ENCODE results near the gene RNF151.
A peak's percentile ranks its signal among the peaks of the same experiment; 100 is the strongest.
"Not testable (repeated sequence)": the region's sequence is repeated elsewhere in the genome, so short reads cannot be mapped to it uniquely, and the experiment has no call there.

The RNF151 gene, protein sequence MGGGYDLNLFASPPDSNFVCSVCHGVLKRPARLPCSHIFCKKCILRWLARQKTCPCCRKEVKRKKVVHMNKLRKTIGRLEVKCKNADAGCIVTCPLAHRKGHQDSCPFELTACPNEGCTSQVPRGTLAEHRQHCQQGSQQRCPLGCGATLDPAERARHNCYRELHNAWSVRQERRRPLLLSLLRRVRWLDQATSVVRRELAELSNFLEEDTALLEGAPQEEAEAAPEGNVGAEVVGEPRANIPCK

GRCh38 chr16:1966460-1966859, at the start of gene RNF151:
Gene RNF151, plus strand, starts transcription at chr16:1966856. Its CDS starts 26 bp downstream, at chr16:1966882.
- no peak for DNase-seq (ENCODE audit: low spot score)

DNA sequence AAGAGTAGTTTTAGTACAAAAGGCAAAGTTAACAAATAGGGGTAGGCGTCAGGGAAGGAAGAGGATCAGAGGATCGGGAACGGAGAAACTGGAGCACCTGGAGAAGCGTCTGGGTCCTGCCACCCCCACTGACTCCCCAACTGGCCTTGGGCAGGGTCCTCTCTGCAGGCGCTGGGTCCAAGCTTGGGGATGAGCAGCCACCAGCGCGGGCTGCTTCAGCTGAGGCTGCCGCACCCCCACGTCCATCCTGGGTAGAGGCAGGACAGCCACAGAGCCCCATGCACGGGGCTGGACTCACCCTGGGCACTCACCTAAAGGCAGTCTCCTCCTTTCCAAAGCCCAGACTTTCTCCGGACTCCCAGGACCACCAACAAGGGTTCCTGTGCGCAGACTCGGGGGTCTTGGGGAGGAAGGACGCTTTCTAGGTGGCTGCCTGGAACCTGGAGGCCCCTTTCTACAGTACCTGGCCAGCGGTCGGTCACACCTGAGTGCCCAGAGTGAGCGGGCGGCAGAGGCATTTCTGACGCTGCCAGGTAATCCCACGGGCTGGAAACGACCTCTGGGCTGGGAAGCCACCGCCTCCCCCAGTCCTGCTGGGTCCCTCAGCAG, 49.5 kb upstream of the RNF151 start:
- DNase-seq (ENCODE audit: low spot score), result no peak

GRCh38 chr16:1917665-1918350, 48.8 kb upstream of the RNF151 start:
- DNase-seq (ENCODE audit: low spot score), result no peak

- DNase-seq (ENCODE audit: low spot score), result no peak
Observed at GRCh38 chr16:1918351-1919326, 48.0 kb upstream of the RNF151 start, which contains the start of gene HS3ST6. Gene HS3ST6, minus strand, starts transcription at chr16:1918415. Its CDS starts 92 bp downstream, at chr16:1918323.

- no peak for DNase-seq (ENCODE audit: low spot score)
Observed at GRCh38 chr16:1919327-1919998, 47.2 kb upstream of the RNF151 start.

DNA sequence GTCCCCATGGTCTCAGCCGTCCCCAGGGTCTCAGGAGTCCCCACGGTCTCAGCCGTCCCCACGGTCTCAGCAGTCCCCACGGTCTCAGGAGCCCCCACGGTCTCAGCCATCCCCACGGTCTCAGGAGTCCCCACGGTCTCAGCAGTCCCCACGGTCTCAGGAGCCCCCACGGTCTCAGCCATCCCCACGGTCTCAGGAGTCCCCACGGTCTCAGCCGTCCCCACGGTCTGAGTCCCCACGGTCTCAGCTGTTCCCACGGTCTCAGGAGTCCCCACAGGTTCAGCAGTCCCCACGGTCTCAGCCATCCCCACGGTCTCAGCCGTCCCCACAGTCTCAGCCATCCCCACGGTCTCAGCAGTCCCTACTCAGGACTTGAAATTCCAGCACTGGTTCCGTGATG, 46.5 kb upstream of the RNF151 start:
- DNase-seq (ENCODE audit: low spot score), result not testable (repeated sequence)

- no peak for DNase-seq (ENCODE audit: low spot score)
Observed at GRCh38 chr16:1920727-1921171, 45.9 kb upstream of the RNF151 start.

DNA sequence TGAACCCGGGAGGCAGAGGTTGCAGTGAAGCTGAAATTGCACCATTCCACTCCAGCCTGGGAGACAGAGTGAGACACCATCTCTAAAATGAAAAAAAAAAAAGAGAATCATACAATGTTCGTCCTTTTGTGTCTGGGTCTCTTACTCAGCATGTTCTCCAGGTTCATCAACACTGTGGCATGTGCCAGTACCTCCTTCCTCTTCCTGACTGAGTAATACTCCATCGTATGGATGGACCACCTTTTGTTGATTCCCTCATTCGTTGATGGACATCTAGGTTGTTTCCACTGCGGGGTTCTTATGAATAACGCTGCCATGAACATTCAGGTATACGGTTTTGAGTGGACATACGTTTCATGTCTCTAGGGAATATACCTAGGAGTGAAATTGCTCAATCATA, 44.3 kb upstream of the RNF151 start:
- DNase-seq (ENCODE audit: low spot score), result no peak

DNA sequence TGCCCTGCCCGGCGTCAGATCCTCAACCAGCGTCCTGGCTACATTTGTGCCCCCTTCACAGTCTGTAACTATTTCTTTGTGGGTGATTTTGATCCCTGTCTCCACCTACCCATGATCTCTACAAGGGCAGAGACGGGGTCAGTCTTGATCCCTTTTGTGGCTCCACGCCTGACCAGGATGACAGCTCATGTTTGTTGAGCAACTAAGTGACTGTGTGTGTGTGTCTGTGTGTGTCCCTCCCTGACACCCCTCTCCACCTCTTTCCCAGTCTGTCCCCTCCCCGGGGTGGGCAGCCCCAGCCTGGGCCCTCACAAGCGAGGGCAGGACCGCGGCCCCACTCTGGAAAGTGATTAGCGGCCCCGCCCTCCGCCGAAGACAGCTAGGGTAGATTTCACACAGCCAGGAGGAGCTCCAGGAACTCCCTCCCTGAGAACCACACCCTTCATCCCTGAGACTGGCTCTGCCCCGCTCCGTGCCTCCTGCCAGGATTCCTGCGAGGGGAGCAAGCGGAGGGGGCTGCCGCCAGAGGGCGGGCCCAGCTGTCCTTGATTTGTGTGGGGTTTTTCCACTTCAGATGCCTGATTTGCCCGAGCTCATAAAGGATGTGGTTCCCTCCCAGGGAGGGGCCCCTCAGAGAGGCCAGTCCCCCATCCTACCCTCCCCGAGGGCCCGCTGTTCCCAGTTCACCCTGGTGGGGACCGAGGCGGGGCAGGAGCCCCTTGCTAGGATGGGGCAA, 43.2 kb upstream of the RNF151 start:
- DNase-seq (ENCODE audit: low spot score), result no peak

DNA sequence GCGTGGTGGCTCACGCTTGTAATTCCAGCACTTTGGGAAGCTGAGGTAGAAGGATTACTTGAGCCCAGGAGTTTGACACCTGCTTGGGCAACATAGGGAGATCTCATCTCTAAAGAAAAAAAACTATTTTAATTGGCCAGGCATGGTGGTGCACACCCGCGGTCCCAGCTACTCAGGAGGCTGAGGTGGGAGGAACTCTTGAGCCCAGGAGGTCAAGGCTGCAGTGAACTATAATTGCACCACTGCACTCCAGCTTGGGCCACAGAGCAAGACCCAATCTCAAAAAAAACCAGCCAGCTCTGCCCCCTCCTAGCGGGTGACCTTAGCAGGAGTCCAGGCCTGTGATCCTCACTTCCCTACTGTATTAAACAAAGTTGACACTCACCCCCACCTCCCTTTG, 42.6 kb upstream of the RNF151 start:
- DNase-seq (ENCODE audit: low spot score), result no peak

DNA sequence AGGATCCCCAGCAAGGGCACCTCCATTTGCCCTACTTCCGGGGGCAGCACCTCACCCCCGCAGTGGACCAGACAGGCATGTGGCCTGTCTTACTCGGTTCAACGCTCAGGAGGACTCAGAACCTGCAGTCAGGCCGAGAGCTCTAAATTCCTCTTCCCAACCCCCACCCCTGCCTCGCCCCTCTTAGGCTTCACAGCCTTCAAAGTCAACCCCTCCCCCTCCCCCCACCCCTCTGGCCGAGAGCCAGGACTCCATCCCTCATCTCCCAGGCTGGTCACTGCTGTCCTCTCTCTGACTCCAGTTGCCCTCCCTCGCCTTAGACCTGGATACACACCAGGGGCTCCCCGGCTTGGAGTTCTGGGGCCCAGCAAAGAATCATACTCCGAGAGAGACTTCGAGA, 40.4 kb upstream of the RNF151 start:
- DNase-seq (ENCODE audit: low spot score), result no peak

GRCh38 chr16:1929105-1929504, 37.6 kb upstream of the RNF151 start:
- no peak for DNase-seq (ENCODE audit: low spot score)

- peak; percentile 56 for DNase-seq (ENCODE audit: low spot score)
Observed at GRCh38 chr16:1929578-1930337, 36.9 kb upstream of the RNF151 start.

GRCh38 chr16:1930338-1930720, 36.3 kb upstream of the RNF151 start:
- DNase-seq (ENCODE audit: low spot score), result no peak

- DNase-seq (ENCODE audit: low spot score), result no peak
Observed at GRCh38 chr16:1932050-1933028, 34.3 kb upstream of the RNF151 start.

DNA sequence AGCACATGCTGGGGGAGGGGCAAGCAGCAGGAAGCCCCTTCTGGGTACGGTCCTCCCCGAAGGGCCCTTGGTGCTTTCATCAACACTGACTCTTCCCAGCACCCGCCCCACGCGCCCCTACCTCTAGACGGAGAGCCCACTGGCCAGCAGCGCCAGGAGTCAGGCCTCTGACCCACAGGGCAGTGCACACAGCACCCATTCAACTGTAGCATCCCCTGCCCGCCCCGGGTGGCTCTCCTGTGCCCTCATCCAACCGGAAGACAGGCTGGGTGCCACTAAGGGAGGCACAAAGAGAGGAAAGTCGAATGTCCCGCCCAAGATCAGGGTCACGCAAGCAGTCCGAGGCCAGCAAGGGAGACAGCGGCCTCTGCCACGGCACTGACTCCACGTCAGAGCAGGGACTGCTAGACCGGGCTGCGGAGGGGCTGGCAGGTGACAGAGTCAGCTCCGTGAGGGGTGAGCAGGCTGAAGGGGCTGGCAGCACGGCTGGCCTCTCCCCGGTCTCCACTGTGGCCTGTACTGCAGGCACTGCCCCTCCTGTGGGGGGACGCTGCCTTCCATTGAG, 33.5 kb upstream of the RNF151 start:
- DNase-seq (ENCODE audit: low spot score), result no peak

DNA sequence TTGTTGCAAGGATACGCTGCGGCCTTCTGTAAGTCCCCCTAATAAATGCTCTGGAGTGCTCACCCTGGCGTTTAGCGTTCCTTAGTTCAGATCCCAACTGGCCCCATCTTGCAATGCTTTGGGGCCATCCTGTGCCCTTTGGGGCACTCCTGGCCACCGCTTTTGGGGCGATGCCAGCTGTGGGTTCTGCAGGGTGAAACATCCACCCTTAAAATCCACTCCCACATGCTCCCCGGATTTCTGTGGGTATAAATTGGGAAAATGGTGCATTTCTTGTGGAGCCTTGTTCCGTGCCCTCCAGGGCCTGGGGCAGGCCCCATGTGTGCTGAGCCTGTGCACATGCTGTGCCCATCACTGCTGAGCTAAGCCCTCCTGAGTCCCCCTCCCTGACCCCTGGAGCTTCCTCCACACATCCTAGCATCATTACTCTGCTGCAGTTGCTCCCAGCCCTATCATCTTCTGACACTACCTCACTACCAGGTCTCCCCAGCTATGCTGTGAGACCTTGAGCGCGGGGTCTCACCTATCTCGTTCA, 29.6 kb upstream of the RNF151 start:
- no peak for DNase-seq (ENCODE audit: low spot score)

- no peak for DNase-seq (ENCODE audit: low spot score)
Observed at GRCh38 chr16:1938316-1938715, 28.3 kb upstream of the RNF151 start.

Data from pons (tissue), 1 donor.